Measurements from ENCODE around the gene LRCOL1.

LRCOL1 gene

DNA sequence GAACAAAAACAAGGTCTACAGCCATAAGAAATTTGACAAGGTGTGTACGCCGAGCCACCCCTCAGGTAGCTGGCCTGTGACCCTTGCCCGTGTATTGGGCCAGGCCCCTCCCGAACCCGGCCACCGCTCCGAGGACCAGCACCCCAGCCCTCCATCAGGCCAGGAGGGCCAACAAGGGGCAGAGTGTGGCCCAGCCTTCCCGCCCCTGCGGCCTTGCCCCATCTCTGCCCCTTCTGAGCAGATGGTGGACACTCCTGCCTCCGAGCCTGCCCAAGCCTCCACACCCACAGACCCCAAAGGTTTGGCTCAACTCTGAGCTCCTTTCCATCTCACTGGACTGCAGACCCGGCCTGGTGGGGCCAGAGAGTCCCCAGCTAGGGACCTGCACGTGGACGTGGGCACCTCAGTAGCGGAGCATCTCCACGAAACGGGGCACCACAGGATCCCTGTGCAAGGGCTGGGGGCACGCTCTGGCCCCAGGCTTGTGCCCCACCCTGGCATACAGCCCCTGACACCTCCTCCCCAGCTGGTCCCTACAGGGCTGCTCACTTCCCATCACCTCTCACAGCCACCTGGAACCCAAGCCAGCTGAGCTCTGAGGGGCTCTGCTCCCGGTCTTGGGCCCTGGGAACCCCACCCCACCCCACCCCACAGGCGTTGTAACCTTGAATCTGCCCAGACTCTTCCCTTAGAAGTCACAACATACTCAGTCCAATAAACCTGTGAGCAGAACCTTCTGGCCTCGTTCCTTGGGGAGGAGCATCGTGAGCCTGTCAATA, 11.5 kb upstream of the LRCOL1 start:
- DNase-seq (ENCODE audit: low read depth), result no peak
- TF ChIP-seq, protein P1, sequence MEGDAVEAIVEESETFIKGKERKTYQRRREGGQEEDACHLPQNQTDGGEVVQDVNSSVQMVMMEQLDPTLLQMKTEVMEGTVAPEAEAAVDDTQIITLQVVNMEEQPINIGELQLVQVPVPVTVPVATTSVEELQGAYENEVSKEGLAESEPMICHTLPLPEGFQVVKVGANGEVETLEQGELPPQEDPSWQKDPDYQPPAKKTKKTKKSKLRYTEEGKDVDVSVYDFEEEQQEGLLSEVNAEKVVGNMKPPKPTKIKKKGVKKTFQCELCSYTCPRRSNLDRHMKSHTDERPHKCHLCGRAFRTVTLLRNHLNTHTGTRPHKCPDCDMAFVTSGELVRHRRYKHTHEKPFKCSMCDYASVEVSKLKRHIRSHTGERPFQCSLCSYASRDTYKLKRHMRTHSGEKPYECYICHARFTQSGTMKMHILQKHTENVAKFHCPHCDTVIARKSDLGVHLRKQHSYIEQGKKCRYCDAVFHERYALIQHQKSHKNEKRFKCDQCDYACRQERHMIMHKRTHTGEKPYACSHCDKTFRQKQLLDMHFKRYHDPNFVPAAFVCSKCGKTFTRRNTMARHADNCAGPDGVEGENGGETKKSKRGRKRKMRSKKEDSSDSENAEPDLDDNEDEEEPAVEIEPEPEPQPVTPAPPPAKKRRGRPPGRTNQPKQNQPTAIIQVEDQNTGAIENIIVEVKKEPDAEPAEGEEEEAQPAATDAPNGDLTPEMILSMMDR (IDR thresholded peaks at IDR 0.05; ENCODE audit: insufficient read depth, low read depth, low read length, missing control alignments), result no peak
- no peak overlapping the region for H3K4me3 ChIP-seq (ENCODE audit: low read length)

DNA sequence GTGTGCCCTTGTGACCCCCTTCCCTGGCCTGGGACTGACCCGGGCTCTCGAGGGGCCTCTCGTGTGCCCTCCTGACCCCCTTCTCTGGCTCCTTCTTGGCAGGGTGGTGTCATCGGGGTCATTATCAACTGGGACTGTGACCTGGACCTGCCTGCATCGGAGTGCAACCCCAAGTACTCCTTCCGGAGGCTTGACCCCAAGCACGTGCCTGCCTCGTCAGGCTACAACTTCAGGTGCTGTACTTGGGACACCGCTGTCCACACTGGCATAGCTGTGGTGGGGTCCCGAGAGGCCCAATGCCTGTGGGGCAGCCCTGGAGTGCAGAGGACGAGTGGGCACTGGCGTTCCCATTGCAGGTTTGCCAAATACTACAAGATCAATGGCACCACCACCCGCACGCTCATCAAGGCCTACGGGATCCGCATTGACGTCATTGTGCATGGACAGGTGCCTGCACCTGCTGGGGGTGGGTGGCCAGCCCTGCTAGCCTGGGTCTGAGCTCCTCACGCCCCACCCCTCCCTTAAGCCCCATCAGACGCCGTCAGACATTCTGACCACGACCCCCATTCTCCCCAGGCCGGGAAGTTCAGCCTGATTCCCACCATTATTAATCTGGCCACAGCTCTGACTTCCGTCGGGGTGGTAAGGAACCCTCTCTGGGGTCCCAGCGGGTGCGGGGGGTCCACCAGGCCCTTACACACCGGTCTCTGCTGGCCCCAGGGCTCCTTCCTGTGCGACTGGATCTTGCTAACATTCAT, 10.7 kb upstream of the LRCOL1 start:
- TF ChIP-seq, protein P1 (IDR thresholded peaks at IDR 0.05; ENCODE audit: insufficient read depth, low read depth, low read length, missing control alignments), result no peak
- no peak overlapping the region for H3K4me3 ChIP-seq (ENCODE audit: low read length)
- no peak for DNase-seq (ENCODE audit: low read depth)

- TF ChIP-seq, protein P1 (IDR thresholded peaks at IDR 0.05; ENCODE audit: insufficient read depth, low read depth, low read length, missing control alignments), result no peak
- H3K4me3 ChIP-seq (ENCODE audit: low read length), result no peak overlapping the region
- no peak for DNase-seq (ENCODE audit: low read depth)
Observed at GRCh38 chr12:132620113-132620898, 9.9 kb upstream of the LRCOL1 start.

GRCh38 chr12:132619386-132620112, 9.2 kb upstream of the LRCOL1 start:
- no peak for DNase-seq (ENCODE audit: low read depth)
- TF ChIP-seq, protein P1 (IDR thresholded peaks at IDR 0.05; ENCODE audit: insufficient read depth, low read depth, low read length, missing control alignments), result no peak
- H3K4me3 ChIP-seq (ENCODE audit: low read length), result no peak overlapping the region

DNA sequence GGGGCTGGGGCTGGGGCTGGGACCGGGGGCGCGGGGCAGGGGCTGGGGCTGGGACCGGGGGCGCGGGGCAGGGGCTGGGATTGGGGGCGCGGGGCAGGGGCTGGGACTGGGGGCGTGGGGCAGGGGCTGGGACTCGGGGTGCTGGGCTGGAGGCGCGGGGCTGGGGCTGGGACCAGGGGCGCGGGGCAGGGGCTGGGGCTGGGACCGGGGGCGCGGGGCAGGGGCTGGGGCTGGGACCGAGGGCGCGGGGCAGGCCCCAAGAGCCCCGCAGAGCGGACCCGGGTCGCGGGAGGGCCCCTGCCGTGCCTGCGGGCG, 8.6 kb upstream of the LRCOL1 start:
- no peak overlapping the region for H3K4me3 ChIP-seq (ENCODE audit: low read length)
- TF ChIP-seq, protein P1 (IDR thresholded peaks at IDR 0.05; ENCODE audit: insufficient read depth, low read depth, low read length, missing control alignments), result no peak
- DNase-seq (ENCODE audit: low read depth), result no peak

DNA sequence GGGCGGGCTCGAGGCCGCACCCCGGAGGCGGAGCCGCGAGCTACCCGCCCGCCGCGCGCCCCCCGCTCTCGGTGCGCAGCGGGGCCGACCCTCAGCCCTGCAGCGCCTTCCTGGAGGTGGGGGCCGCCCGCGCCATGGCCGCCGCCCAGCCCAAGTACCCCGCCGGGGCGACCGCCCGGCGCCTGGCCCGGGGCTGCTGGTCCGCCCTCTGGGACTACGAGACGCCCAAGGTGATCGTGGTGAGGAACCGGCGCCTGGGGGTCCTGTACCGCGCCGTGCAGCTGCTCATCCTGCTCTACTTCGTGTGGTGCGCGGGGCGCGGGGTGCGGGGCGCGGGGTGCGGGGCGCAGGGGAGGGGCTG, 8.3 kb upstream of the LRCOL1 start, which contains the start of gene P2RX2:
Gene P2RX2, plus strand, starts transcription at position 94 of the 361 bp plus-strand sequence. Its CDS starts 41 bp downstream, at position 135.
- no peak for DNase-seq (ENCODE audit: low read depth)
- no peak within 1 kb of the TSS for H3K4me3 ChIP-seq (ENCODE audit: low read length)
- TF ChIP-seq, protein P1 (IDR thresholded peaks at IDR 0.05; ENCODE audit: insufficient read depth, low read depth, low read length, missing control alignments), result no peak
